A549 (cell line): ENCODE results near the gene TAF3. TPM values are rescaled to one million over a fixed set of nuclear protein-coding genes. Genes with fewer than 3 reads are reported as not detected.

Experiments used
- ATAC-seq, 2 experiments: fragments of 200-7000 bp in 1 of 2; fragments of >200 bp in 1 of 2; cut with Nextera tagmentation in 1 of 2; cut with Tn5 transposase in 1 of 2; 3 replicates each; pipeline versions ENCODE4 v1.8.0 to v1.9.1; 2018 to 2020; ENCODE audit warnings: mild to moderate bottlenecking in 1 of 2, moderate library complexity in 1 of 2
- CTCF ChIA-PET: fragments of 300-600 bp; sonication (Branson Sonifier 250); formaldehyde crosslinking; extraction: SDS; loops from one replicate; lab custom pipeline; 2021; ENCODE audit warnings: antibody characterized with exemption, inconsistent platforms; lab: Yijun Ruan, JAX
- POLR2A ChIA-PET: fragments of 350-600 bp; formaldehyde crosslinking; extraction: SDS; loops from one replicate; lab custom pipeline; 2021; ENCODE audit warnings: antibody characterized with exemption, inconsistent platforms; lab: Yijun Ruan, JAX
- DNase-seq, 2 experiments: peaks; one replicate each; pipeline versions ENCODE4 v3.0.0 to v3.0.0-alpha.2; 2011 to 2016; ENCODE audit warnings: low read depth in 1 of 2, low spot score in 1 of 2
- FAIRE-seq: peaks from 2 replicates; lab custom pipeline; 2011; peaks lifted over from hg19 to GRCh38; lab: Jason Lieb, UNC
- H3K27ac ChIP-seq, 2 experiments: fragments of >200 bp; sonication (Bioruptor Twin); formaldehyde crosslinking; 3 replicates each; pipeline ENCODE4 v1.5.1; 2016 to 2017
- H3K4me1 ChIP-seq: fragments of >200 bp; sonication (Bioruptor Twin); formaldehyde crosslinking; 3 replicates; pipeline ENCODE4 v1.6.1; 2016
- H3K4me2 ChIP-seq: fragments of >200 bp; sonication (Bioruptor Twin); formaldehyde crosslinking; 3 replicates; pipeline ENCODE4 v1.6.1; 2016
- H3K4me3 ChIP-seq: fragments of >200 bp; sonication (Bioruptor Twin); formaldehyde crosslinking; 3 replicates; pipeline ENCODE4 v1.5.1; 2016
- H3K9me3 ChIP-seq: fragments of >200 bp; sonication (Bioruptor Twin); formaldehyde crosslinking; 3 replicates; pipeline ENCODE4 v1.6.1; 2016
- CBX2 ChIP-seq: fragments of 200-600 bp; sonication (generic); IDR thresholded peaks from 2 replicates; pipeline ENCODE4 v1.6.1; 2016; ENCODE audit warnings: low read depth, mild to moderate bottlenecking, borderline replicate concordance
- CHD2 ChIP-seq: fragments of 150-350 bp; IDR thresholded peaks from 2 replicates; pipeline ENCODE4 v1.6.1; 2014; ENCODE audit warnings: low read length; ENCODE audit not compliant: partially characterized antibody
- EHMT2 ChIP-seq: fragments of 200-600 bp; sonication (generic); IDR thresholded peaks from 2 replicates; pipeline ENCODE4 v1.6.1; 2016; ENCODE audit warnings: antibody characterized with exemption, low read depth, mild to moderate bottlenecking, moderate library complexity
- ESRRA ChIP-seq: fragments of 150-350 bp; IDR thresholded peaks from 2 replicates; pipeline ENCODE4 v1.6.1; 2014; ENCODE audit warnings: mild to moderate bottlenecking, low read length, borderline replicate concordance
- FOSB ChIP-seq: fragments of 250-450 bp; sonication (Bioruptor Pico); IDR thresholded peaks from 2 replicates; pipeline ENCODE4 v1.5.0; 2020; ENCODE audit warnings: mild to moderate bottlenecking, moderate library complexity
- FOSL2 ChIP-seq, 2 experiments: fragments of 450-650 bp in 1 of 2; fragments of >200 bp in 1 of 2; sonication (Bioruptor Twin) in 1 of 2; formaldehyde crosslinking; IDR thresholded peaks; 2 replicates each; pipeline versions ENCODE4 v1.5.0 to v1.6.1; 2016 to 2020; ENCODE audit warnings: mild to moderate bottlenecking in 1 of 2, moderate library complexity in 1 of 2
- HES2 ChIP-seq: fragments of >200 bp; sonication (Bioruptor Twin); formaldehyde crosslinking; IDR thresholded peaks from 2 replicates; pipeline ENCODE4 v1.6.1; 2016
- JUN ChIP-seq, 2 experiments: fragments of >200 bp; sonication (Bioruptor Twin); formaldehyde crosslinking; IDR thresholded peaks; 2 replicates in 1 of 2; 3 replicates in 1 of 2; pipeline ENCODE4 v1.6.1; 2016 to 2017
- KDM1A ChIP-seq: fragments of 200-600 bp; sonication (generic); IDR thresholded peaks from 2 replicates; pipeline ENCODE4 v1.6.1; 2016; ENCODE audit warnings: low read depth, mild to moderate bottlenecking
- KDM5A ChIP-seq: fragments of 200-600 bp; sonication (generic); IDR thresholded peaks from 2 replicates; pipeline ENCODE4 v1.6.1; 2016; ENCODE audit warnings: antibody characterized with exemption, mild to moderate bottlenecking
- MAFK ChIP-seq: fragments of 450-650 bp; IDR thresholded peaks from 2 replicates; pipeline ENCODE4 v1.6.1; 2014; ENCODE audit not compliant: partially characterized antibody
- PBX3 ChIP-seq: IDR thresholded peaks from 2 replicates; pipeline ENCODE4 v1.6.1; 2012
- POLR2A ChIP-seq: IDR thresholded peaks from 2 replicates; pipeline ENCODE4 v1.6.1; 2012; ENCODE audit warnings: mild to moderate bottlenecking, low read length
- RAD21 ChIP-seq, 2 experiments: fragments of >200 bp in 1 of 2; sonication (Bioruptor Twin) in 1 of 2; formaldehyde crosslinking in 1 of 2; IDR thresholded peaks in 1 of 2; conservative IDR thresholded peaks in 1 of 2; 2 replicates in 1 of 2; 3 replicates in 1 of 2; pipeline ENCODE4 v1.6.1; 2012 to 2018; ENCODE audit warnings: inconsistent platforms in 1 of 2
- TFCP2L1 ChIP-seq: fragments of 250-450 bp; sonication (Bioruptor Pico); IDR thresholded peaks from 2 replicates; pipeline ENCODE4 v1.5.0; 2021; ENCODE audit warnings: mild to moderate bottlenecking
- ZC3H11A ChIP-seq: fragments of 450-650 bp; IDR thresholded peaks from 2 replicates; pipeline ENCODE4 v1.6.1; 2014; ENCODE audit warnings: antibody characterized with exemption, mild to moderate bottlenecking
- ZNF302 ChIP-seq: fragments of 250-450 bp; sonication (Bioruptor Pico); IDR thresholded peaks from 2 replicates; pipeline ENCODE4 v1.9.0; 2021; ENCODE audit warnings: inconsistent platforms, mild to moderate bottlenecking, moderate library complexity
- WGBS: methylation state at CpG from one replicate; pipeline ENCODE4 v1.1.6; 2017; ENCODE audit errors: missing lambda C conversion rate; 5-methylcytosine and 5-hydroxymethylcytosine counted together
- polyA plus RNA-seq, 4 experiments: library from polyadenylated mRNA; depleted of rRNA in 3 of 4; stranded (reverse); fragments of >200 nt; fragmentation: RNase III in 1 of 4; extraction: RNeasy Plus Mini Kit Qiagen cat#74134 plus additional on column Dnase treatment in 1 of 4; gene quantifications; 2 replicates in 3 of 4; 3 replicates in 1 of 4; pipeline ENCODE4 v1.2.3, GENCODE V29; 2011 to 2017
- TF ChIP-seq, protein P1 (sequence below): IDR thresholded peaks from 2 replicates; pipeline ENCODE4 v1.6.1; 2012

The TAF3 gene
- polyA plus RNA-seq, 2 of the 4 experiments (the other 2 are of a cell fraction) = 5.7 to 6.1 TPM

DNA sequence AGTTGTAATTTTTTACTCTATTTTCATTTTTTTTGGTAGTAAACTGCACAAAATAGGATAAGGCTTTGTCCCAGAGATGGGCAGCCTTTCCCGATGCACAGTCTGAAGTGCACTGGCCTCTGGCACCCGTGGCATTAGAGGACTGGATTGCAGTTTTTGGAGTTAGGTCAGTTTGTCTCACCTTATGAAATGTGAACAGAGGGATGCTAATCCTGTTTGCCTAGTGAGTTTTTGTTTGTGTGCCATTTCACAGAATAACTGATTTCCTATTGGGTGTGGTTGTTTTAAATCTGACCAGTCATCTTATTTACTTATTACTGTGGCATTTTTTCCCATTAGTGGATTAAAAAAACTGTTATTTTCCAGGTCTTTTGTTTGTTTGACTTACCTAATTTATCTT lies 126.7 kb downstream of the TAF3 start:
- Histone ChIP-seq H3K9me3 (no peaks in the 10 kb centered on the region), H3K4me1 (peaks cover 16% of the 10 kb centered on the region; the same call in 2 of the 3 replicates), H3K4me2 (no peak overlapping the region), H3K4me3 (no peak overlapping the region), H3K27ac (no peak overlapping the region)
- no peak for FAIRE-seq
- ChIA-PET CTCF (interaction anchor here (1.2 kb wide), 1 partner anchor 9 kb away, joined by 3 read pairs; no protein-coding TSS in a partner anchor), POLR2A (no interaction called here)
- 71% methylated on average over 2 of the region's 2 CpGs for WGBS
- no peak for DNase-seq
- TF ChIP-seq PBX3 = no peak
- TF ChIP-seq TFCP2L1 (CRISPR knock-in tag) = no peak
- peak; percentile 38 for TF ChIP-seq MAFK
- TF ChIP-seq, protein P1, sequence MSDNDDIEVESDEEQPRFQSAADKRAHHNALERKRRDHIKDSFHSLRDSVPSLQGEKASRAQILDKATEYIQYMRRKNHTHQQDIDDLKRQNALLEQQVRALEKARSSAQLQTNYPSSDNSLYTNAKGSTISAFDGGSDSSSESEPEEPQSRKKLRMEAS = no peak
- ATAC-seq = no peak

- peaks cover 16% of the 10 kb centered on the region; the same call in 2 of the 3 replicates for H3K4me1 ChIP-seq
- POLR2A ChIA-PET = no interaction called here
- TF ChIP-seq ESRRA (no peak), RAD21 (conservative IDR thresholded peaks at IDR 0.05 in 1 of 2, IDR thresholded peaks at IDR 0.05 in 1 of 2) (no peak), ZC3H11A (no peak), EHMT2 (no peak), FOSB (CRISPR knock-in tag) (no peak), MAFK (no peak)
Observed at GRCh38 chr10:7945469-7946187, 127.3 kb downstream of the TAF3 start.

GRCh38 chr10:7948371-7949000 lies 130.2 kb downstream of the TAF3 start:
- H3K4me2 ChIP-seq = no peak overlapping the region
- ATAC-seq (no peak), FAIRE-seq (no peak), DNase-seq (no peak)
- H3K9me3 ChIP-seq = no peaks in the 10 kb centered on the region; the same call in 2 of the 3 replicates
- CTCF ChIA-PET = no interaction called here
- no peak overlapping the region for H3K4me3 ChIP-seq
- WGBS = 79% methylated on average over 6 of the region's 6 CpGs
- TF ChIP-seq CBX2 (no peak), KDM1A (no peak), POLR2A (no peak), FOSL2 (IDR thresholded peaks at IDR 0.05) (no peak), FOSL2 (CRISPR knock-in tag; IDR thresholded peaks at IDR 0.05) (no peak), KDM5A (no peak), JUN (IDR thresholded peaks at IDR 0.05) (no peak), CHD2 (no peak), ZNF302 (no peak), HES2 (no peak), FOSB (CRISPR knock-in tag) (no peak)
- peaks cover 16% of the 10 kb centered on the region; the same call in 2 of the 3 replicates for H3K4me1 ChIP-seq
- POLR2A ChIA-PET = no interaction called here
- no peak overlapping the region for H3K27ac ChIP-seq

More at GRCh38 chr10:7945469-7946187, 127.3 kb downstream of the TAF3 start:
- Histone ChIP-seq H3K4me3 (no peak overlapping the region), H3K9me3 (no peaks in the 10 kb centered on the region; the same call in 2 of the 3 replicates), H3K4me2 (no peak overlapping the region), H3K27ac (no peak overlapping the region)
- DNase-seq = peak in 1 of 2 experiments; percentile 12
- no peak for FAIRE-seq
- 80% methylated on average over 11 of the region's 11 CpGs for whole genome bisulfite sequencing
- ATAC-seq = peak; percentile 24 to 33; a peak in 3 of 6 replicates
- CTCF ChIA-PET = interaction anchor here (1.2 kb wide), 1 partner anchor 8 kb away, joined by 3 read pairs; no protein-coding TSS in a partner anchor
